Stimulated activated CD8-positive, alpha-beta memory T cell treated with anti-CD3 and anti-CD28 coated beads, Interleukin-4, amount 100 ng/mL, for 24 hours (primary cell): ENCODE data around the gene ERICH6.

Source experiments
- DNase-seq: peaks from one replicate; pipeline ENCODE4 v3.0.0-alpha.2; 2020; ENCODE audit warnings: low read depth

Gene ERICH6

DNA sequence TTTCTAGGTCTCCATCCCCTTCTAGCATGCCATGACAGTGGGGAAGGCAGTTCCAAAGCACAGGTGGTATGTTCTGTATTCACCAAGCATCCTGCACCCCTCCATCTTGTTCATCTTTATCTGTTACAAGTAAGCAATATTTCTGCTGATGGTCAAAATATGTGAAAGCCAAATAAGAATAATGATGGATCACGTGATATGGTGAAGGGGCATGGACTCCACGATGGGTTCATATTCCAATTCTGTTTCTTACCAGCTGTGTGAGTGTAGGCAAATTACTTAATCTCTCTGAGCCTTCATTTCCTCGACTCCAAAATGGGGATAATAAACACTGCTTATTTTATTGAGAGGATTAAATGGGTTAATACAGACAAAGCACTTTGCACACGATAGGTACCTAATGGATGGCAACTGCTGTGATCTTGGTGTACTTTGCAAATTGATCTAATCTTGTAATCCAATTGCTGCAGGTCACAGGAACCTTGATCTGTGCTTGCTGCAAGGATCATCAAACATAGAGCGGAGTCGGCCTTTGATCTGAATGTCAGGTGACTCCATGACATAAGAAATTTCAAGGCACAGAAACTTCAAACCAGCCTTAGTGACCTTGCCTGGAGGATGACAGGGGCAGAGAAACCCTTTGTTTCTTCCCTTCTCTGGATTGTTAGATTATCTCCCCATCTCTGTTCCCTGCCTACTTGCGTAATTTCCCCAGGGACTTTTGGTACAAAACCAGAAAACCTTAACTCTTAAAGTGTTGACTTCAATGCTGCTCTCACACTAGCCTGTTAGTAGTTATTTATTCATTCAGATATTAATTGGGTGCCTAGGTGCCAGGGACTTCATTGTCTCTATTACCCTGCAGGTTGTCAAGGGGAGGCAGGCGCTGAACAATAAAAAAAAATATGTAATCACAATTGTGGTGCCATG is 33.4 kb upstream of the ERICH6 start:
- no peak for DNase-seq

DNA sequence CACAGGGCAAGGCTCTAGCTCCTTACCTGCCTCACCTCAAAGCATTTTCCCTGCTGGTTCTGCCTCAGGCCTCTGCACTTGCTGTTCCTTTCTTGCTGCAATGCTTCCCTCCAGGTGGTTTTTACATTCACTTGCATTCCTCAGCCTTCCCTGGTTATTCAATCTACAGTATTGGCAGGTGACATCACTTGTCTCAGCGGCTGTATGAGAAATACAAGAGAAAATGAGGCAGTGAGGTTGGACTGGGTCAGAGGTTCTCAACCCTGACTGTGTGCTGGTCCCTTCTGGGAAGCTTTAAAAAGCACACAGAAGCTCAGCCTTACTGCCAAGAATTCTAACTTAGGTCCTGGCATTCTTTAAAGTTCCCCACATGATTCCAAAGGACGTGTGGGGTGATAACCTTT is 32.6 kb upstream of the ERICH6 start:
- DNase-seq: no peak

GRCh38 chr3:150734795-150735119 is 31.0 kb upstream of the ERICH6 start:
- DNase-seq: no peak

DNA sequence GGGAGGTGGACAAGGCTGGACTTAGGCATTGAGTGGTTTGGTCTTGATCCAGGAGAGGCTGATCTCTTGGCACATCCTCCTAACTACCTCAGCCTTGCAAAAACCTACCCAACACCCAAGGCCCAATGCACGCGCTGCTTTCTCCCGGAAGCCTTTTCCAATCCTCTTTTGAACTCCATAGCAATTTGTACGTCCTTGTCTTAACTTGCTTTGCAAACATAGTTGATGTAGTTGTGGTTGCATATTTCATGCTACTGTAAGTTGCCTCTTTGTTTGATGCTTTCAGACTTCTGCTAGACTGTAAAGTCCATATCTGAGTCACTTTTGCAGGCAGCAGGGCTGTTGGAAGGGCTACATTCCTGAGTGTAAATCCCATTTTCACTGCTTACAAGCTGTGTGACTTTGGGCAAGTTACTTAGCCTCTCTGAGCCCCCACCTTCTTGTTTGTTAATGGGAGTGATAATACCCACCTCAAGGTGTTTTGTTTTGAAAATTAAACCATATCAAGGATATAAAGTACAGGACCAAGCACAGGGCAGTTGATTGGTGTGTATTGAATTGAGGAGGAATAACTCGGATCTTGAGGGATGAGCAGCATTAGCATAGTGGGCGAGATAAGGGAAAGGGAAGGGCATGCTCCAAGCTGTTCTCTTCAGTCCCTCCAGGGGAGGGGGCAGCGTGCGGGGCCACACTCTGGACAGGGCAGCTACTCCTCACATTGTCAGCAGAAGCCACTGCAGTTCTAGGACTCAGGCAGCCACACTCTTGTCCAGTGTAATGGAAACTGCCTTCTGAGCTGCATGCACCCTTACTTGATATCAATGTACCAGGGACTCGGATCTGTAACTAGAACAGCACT is 30.4 kb upstream of the ERICH6 start:
- no peak for DNase-seq

GRCh38 chr3:150733373-150733935 is 29.7 kb upstream of the ERICH6 start:
- no peak for DNase-seq

GRCh38 chr3:150729682-150730360 is 26.1 kb upstream of the ERICH6 start:
- DNase-seq: no peak

DNA sequence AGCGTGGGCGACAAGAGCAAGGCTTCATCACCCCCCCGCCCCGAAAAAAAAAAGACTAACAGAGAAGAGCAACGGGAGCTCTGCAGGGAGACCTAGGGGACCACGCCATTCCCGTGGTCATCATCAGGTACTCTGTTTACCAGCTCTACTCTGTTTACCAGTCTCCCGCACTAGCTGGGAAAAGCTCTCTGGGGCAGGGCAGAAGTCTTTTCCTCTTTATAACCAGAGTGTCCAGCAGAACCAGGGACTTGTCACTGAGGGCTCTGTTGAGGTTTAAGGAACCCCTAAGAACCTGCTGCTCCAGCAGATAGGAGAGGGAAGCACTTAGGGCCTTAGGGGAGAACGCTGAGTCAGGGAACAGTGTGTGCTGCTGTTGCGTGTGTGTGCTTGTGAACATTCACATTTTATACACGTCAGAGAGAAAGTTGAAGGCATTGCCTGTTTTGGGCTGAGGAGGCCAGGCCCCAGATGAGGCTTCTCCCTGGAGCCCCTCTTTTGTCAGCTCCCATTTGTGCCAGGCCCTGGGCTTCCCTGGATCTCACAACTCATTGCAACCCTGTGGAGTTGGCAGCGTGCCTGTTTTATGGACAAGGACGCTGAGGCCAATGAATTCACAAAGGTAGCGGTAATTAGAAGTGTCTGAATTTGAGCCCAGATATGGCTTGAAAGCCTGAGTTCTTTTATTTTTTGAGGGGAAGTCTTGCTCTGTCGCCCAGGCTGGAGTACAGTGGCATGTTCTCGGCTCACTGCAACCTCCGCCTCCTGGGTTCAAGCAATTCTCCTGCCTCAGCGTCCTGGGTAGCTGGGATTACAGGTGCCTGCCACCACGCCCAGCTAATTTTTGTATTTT is 24.2 kb upstream of the ERICH6 start:
- DNase-seq: no peak

DNA sequence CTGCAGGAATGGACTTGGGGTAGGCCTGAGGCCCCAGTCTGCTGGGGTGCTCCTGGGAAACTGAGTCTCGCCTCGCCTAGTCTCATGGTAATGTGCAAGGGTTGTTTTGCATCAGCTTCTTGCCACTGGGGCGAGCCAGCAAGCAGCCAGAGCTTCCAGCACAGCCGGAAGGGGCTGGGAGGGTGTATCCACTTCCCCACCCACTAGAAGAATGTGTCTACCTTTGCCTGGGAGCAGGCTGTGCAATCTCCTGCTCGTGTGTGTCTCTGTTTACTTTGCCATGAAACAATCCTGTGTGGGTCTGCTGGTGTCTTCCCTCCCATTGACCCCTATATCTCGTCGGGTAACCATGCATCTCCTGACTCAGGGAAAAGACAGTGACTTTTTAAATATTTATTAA is 21.8 kb upstream of the ERICH6 start:
- no peak for DNase-seq

GRCh38 chr3:150723946-150724345 is 20.2 kb upstream of the ERICH6 start:
- no peak for DNase-seq

DNA sequence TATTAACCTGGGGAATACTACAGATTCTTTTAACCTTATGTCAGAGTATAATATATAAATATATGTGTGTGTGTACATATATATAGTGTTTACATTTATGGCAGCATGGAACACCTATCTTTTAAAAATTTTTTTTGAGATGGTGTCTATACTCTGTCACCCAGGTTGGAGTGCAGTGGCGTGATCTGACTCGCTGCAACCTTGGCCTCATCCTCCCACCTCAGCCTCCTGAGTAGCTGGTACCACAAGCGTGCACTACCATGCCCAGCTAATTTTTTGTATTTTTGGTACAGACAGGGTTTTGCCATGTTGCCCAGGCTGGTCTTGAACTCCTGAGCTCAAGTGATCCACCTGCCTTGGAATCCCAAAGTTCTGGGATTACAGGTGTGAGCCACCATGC is 18.5 kb upstream of the ERICH6 start:
- no peak for DNase-seq

- DNase-seq: no peak
Observed at GRCh38 chr3:150721285-150722130, 17.8 kb upstream of the ERICH6 start.

GRCh38 chr3:150720444-150720843 is 16.7 kb upstream of the ERICH6 start:
- no peak for DNase-seq

- no peak for DNase-seq
Observed at GRCh38 chr3:150710097-150710496, 6.4 kb upstream of the ERICH6 start.

DNA sequence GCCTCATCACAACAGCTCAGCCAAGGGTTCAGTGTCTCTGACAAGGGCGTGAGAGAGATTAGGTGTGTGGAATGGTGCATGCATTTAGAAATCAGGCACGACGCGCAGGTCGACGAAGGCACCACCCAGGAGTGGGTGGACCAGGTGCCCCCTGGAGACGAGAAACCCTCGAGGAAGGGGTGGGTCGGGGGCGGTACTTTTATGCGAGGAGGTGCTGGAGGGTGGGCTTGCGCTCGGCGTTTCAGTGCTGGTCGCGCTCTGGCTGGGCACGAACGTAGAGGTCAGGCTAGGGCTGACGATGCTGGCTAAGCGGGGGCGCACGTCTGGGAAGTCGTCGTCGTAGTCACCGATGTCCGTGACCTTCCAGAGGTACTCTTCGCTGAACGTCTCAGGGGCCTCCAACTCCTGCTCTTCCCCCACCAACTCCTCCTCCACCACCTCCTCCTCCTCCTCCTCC is 393 bp downstream of the ERICH6 start:
- DNase-seq: peak; percentile 12

DNA sequence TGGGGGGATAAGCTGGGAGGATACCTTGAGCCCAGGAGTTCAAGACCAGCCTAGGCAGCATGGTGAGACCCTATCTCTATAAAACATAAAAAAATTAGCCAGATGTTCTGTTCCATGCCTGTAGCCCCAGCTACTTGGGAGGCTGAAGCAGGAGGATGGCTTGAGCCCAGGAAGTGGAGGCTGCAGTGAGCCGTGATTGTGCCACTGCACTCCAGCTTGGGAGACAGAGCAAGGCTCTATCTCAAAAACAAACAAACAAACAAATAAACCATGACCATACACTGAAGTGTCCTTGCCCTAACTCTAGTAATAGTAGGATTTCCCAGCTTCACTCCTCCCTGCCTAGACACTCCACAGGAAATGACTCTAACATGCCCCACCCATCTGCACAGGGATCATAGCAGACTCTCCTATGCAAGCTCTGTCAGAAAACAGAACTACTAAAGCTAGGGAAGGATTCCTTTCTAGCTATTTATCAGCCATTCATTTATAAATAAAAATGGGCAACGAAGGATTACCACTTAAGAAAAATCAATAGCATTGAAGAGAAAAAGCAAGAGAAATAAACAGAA is 4.6 kb downstream of the ERICH6 start:
- DNase-seq: no peak

DNA sequence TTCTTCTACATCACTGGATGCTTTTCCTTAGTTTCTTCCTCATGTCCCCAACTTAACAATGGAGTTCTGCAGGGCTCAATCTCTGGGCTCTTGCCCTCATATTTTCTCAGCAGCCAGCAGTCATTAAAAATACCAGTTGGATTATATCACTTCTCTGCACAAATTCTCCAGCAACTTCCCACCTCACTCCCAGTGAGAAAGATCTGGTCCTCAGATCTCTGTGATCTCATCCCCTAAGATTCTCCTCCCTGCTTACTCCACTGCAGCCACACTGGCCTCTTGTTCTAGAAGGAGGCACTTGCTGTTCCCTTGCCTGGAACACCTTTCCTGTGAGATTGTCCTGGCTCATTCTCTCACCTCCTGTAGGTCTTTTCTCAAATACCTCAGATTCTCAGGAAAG is 6.1 kb downstream of the ERICH6 start:
- no peak for DNase-seq

DNA sequence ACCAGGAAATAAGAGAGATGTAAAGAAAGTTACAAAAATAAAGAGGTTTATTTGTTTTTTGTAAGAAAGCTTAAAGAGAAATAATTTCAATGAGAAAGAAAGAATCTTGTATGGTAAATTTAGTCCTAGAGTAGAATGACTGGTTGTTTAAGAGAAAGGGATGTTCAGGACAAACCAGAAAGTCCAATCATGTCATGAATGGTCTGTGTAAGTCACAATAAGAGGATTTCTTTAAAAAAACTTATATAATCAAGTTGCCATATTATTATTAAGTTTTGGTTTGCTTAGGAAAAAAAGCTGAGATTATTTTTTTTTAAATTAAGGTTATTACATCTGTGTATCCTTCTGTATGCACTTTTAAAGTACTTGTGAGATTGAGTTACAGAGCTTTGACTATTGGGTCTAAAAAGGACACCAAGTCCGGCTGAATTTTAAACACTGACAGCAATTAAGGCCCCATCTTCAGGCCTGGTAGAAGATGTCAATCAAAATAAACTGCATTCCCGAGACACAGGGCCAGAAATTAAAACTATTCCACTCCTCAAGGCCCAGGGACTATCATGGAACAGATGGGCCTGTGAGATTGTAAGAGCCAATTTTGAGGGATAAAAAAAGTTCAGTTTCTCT is 12.2 kb downstream of the ERICH6 start:
- DNase-seq: no peak

GRCh38 chr3:150687613-150688012 is 16.1 kb downstream of the ERICH6 start:
- no peak for DNase-seq

GRCh38 chr3:150682824-150683223 is 20.9 kb downstream of the ERICH6 start:
- DNase-seq: no peak
